Measurements from ENCODE around the gene NT5DC1.

DNA sequence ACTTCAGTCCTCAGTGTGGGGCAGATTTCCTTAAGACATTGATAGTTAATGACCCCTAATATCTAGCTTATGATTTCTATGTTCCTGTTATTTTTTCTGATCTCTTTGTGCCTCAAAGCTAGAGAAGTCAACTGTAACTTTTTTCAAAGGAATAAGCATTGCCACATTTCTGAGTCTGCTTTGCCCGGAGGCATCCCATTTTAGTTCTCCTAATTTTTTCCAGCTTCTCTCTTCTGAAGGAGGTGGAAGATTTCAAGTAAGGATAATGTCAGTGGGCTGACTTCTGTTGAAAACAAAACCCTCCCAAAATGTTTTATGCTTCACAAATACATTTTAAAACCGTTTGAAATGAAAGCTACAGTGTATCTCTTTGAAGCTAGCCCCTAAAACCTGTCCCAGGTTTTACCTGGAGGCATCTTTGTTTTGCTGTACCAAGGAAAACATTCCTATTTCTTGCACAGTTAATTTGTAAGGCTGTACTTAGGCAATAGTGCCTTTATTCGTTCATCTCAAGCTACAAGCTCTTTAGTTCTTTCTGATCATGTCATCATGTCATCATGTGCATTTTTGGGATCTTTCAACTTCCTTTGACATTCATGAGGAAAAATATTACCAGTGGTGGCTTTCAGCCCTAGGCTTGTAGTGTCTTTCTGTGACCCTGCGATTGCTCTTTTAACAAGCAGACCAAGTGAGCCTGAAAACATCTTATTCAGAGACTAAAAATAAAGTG lies 107.6 kb downstream of the NT5DC1 start:
- TF ChIP-seq, protein P1, sequence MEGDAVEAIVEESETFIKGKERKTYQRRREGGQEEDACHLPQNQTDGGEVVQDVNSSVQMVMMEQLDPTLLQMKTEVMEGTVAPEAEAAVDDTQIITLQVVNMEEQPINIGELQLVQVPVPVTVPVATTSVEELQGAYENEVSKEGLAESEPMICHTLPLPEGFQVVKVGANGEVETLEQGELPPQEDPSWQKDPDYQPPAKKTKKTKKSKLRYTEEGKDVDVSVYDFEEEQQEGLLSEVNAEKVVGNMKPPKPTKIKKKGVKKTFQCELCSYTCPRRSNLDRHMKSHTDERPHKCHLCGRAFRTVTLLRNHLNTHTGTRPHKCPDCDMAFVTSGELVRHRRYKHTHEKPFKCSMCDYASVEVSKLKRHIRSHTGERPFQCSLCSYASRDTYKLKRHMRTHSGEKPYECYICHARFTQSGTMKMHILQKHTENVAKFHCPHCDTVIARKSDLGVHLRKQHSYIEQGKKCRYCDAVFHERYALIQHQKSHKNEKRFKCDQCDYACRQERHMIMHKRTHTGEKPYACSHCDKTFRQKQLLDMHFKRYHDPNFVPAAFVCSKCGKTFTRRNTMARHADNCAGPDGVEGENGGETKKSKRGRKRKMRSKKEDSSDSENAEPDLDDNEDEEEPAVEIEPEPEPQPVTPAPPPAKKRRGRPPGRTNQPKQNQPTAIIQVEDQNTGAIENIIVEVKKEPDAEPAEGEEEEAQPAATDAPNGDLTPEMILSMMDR (IDR thresholded peaks at IDR 0.05), result no peak
- TF ChIP-seq POLR2A (IDR thresholded peaks at IDR 0.05), result no peak
